ENCODE data around the gene HIRA.

- TF ChIP-seq CTCF (conservative IDR thresholded peaks at IDR 0.05 in 1 of 2, IDR thresholded peaks at IDR 0.05 in 1 of 2; ENCODE audit: extremely low read depth in 1 of 2, insufficient read depth in 1 of 2, low read depth in 1 of 2, low read length in 2 of 2), result no peak
- no peak for TF ChIP-seq EZH2 (IDR thresholded peaks at IDR 0.05; ENCODE audit: borderline replicate concordance, low read length)
Measured at GRCh38 chr22:19353363-19354131, 78.0 kb downstream of the HIRA start.
